GM12875 (cell line): Measurements from ENCODE around the gene TBC1D28.
"Not testable (repeated sequence)": the region's sequence is repeated elsewhere in the genome, so short reads cannot be mapped to it uniquely, and the experiment has no call there.

ENCODE experiments used
- H3K4me3 ChIP-seq: one replicate; pipeline ENCODE4 v1.5.1; 2011; ENCODE audit warnings: low read depth, low read length, control low read depth
- TF ChIP-seq, protein P1 (sequence below): IDR thresholded peaks from 2 replicates; pipeline ENCODE4 v1.5.1; 2011; ENCODE audit warnings: low read depth, mild to moderate bottlenecking, control low read depth, inconsistent platforms, low read length, moderate library complexity, borderline replicate concordance; ENCODE audit not compliant: insufficient read depth

TBC1D28 gene

GRCh38 chr17:18644291-18644690 is at the start of gene TBC1D28:
TSS of gene TBC1D28 (minus strand) at chr17:18644391. CDS start at chr17:18641352, 3,039 bp downstream.
- not testable (repeated sequence) for H3K4me3 ChIP-seq

DNA sequence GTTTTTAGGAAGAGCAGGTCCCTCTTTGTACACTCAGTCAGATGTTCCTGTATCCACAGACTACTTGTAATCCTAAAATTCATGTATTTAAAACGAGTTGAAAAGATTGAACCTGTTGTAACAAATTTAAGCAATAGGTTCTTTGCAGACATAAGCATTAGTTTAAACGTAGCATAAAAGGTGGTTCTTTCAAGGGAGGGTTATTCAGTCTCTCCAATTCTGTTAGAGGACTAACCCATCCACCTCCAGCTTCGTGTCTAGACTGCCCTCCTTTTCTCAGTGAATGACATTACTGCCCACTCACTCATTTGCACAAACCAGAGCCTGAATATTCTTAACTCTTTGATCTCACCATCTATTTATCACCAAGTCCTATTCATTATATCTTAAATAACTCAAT is 38.5 kb upstream of the TBC1D28 start:
- not testable (repeated sequence) for H3K4me3 ChIP-seq

GRCh38 chr17:18681767-18682571 is 37.8 kb upstream of the TBC1D28 start, which contains the start of gene FOXO3B:
TSS of gene FOXO3B (minus strand) at chr17:18682314. CDS start at chr17:18681651, 663 bp downstream.
- H3K4me3 ChIP-seq = peak within 1 kb of the TSS; percentile 44

- not testable (repeated sequence) for H3K4me3 ChIP-seq
Measured at GRCh38 chr17:18677381-18677780, 33.2 kb upstream of the TBC1D28 start.

DNA sequence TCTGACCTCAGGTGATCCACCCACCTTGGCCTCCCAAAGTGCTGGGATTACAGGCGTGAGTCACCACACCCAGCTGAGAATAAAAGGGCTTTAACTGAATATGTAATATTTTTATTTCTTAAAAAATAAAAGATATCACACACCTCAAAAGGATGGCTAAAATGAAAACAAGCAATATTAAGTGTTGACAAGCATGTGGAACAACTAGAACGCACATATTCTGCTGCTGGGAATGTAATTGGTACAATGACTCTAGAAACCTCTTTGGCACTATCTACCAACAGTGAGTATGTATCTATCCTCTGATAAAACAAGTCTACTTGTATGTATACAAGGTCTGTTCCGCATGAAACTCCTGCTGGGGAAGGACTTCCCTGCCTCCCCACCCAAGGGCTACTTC is 32.7 kb upstream of the TBC1D28 start:
- not testable (repeated sequence) for H3K4me3 ChIP-seq

GRCh38 chr17:18672395-18673227 is 28.4 kb upstream of the TBC1D28 start:
- not testable (repeated sequence) for H3K4me3 ChIP-seq

- H3K4me3 ChIP-seq = not testable (repeated sequence)
Measured at GRCh38 chr17:18668625-18669024, 24.4 kb upstream of the TBC1D28 start.

DNA sequence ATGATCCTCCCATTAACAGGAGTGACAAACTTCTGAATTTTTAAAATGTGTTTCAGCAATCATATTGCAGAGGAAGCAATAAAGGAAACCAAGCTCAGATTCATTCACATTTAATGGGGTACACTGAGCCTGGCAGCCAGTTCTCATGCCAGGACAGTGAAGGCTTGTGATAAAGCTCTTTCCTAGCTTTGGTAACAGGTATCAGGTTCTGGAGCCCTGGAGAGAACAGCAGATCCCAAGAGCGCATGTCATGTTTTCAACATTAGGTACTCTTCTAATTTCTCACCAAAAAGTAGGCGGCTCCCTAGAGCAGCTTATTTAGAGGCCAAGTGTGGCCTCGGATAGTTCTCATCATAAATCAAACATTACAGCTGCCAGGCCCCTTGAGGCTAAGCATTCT is 23.3 kb upstream of the TBC1D28 start:
- H3K4me3 ChIP-seq = not testable (repeated sequence)

DNA sequence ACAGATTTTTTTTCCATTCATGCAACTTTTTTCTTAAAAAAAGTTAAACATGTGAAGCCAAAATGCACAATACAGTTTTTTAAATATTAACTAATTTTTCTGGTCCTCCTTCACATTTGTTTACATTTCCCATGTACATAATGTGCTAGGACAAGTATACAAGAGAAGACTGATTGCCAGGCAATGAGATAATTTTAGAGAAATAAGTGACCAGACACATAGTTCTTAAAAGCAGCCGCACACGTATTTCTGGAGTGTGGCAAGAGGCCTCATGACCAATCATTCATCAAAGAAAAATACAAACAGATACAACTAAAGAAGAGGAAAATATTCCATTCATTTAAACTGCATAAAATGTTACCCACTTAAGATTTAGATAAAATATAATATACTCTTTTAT is 22.1 kb upstream of the TBC1D28 start:
- H3K4me3 ChIP-seq = not testable (repeated sequence)

DNA sequence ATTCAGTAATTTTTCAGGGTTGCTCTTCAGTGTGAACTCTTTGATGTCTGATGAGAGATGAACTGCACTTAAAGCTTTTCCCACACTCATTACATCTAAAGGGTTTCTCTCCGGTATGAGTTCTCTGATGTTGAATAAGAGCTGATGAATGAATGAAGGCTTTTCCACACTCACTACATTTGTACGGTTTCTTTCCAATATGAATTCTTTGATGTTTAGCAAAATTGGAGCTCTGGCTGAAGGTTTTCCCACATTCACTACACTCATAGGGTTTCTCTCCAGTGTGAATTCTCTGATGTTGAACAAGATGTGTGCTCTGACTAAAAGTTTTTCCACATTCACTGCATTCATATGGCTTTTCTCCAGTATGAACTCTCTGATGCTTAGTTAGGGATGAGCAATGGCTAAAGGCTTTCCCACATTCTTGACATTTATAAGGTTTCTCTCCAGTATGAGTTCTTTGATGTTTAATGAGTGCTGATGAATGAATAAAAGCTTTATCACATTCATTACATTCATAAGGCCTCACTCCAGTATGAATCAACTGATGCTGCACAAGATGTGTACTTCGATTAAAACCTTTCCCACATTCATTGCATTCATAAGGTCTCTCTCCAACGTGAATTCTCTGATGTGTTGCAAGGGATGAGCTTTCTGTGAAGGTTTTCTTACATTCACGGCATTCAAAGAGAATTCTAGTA is 17.9 kb upstream of the TBC1D28 start:
- not testable (repeated sequence) for H3K4me3 ChIP-seq

- not testable (repeated sequence) for H3K4me3 ChIP-seq
Measured at GRCh38 chr17:18650094-18650493, 5.9 kb upstream of the TBC1D28 start.

- not testable (repeated sequence) for H3K4me3 ChIP-seq
Measured at GRCh38 chr17:18643124-18643523, 1.1 kb downstream of the TBC1D28 start.

- not testable (repeated sequence) for H3K4me3 ChIP-seq
Measured at GRCh38 chr17:18638357-18638756, 5.8 kb downstream of the TBC1D28 start.

DNA sequence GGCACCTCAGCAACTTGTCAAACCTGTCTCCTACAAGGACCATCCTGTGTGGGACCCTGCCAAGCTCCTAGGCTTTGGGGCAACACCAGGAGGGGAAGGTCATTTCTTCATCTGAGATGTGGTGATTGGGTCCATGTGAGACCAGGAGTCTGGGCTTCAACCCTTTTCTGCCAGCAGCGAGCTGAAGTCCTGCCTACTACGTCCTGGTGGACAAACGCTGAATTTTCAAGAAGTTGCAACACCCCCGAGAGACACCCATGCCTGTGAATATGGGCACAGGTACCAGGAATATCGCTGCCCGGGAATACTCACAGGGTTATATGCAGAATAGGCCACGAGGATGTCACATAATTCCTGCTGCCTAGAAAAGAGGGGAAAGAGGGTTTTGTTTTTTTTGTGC is 8.0 kb downstream of the TBC1D28 start:
- TF ChIP-seq, protein P1, sequence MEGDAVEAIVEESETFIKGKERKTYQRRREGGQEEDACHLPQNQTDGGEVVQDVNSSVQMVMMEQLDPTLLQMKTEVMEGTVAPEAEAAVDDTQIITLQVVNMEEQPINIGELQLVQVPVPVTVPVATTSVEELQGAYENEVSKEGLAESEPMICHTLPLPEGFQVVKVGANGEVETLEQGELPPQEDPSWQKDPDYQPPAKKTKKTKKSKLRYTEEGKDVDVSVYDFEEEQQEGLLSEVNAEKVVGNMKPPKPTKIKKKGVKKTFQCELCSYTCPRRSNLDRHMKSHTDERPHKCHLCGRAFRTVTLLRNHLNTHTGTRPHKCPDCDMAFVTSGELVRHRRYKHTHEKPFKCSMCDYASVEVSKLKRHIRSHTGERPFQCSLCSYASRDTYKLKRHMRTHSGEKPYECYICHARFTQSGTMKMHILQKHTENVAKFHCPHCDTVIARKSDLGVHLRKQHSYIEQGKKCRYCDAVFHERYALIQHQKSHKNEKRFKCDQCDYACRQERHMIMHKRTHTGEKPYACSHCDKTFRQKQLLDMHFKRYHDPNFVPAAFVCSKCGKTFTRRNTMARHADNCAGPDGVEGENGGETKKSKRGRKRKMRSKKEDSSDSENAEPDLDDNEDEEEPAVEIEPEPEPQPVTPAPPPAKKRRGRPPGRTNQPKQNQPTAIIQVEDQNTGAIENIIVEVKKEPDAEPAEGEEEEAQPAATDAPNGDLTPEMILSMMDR = peak; percentile 6; the same call in 1 of the 2 replicates
- not testable (repeated sequence) for H3K4me3 ChIP-seq

DNA sequence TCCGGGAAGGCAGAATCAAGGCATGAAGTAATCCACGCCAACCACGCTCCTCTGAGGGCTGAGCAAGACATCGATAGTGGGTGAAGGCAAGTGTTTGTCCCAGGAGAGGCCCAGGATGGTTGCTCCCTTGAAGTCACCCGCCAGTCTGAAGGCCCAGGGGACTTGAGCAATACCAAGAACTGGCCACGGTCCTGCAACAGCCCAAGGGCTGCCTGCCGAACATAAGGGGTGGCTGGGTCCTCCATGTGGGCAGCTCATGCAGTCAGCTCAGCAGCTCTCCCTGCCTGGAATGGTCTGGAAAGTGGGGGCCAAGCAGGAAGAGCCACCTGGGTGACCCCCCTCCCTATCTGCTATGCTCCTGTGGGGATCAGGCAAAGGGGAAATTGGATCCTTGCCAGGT is 8.4 kb downstream of the TBC1D28 start:
- not testable (repeated sequence) for H3K4me3 ChIP-seq

DNA sequence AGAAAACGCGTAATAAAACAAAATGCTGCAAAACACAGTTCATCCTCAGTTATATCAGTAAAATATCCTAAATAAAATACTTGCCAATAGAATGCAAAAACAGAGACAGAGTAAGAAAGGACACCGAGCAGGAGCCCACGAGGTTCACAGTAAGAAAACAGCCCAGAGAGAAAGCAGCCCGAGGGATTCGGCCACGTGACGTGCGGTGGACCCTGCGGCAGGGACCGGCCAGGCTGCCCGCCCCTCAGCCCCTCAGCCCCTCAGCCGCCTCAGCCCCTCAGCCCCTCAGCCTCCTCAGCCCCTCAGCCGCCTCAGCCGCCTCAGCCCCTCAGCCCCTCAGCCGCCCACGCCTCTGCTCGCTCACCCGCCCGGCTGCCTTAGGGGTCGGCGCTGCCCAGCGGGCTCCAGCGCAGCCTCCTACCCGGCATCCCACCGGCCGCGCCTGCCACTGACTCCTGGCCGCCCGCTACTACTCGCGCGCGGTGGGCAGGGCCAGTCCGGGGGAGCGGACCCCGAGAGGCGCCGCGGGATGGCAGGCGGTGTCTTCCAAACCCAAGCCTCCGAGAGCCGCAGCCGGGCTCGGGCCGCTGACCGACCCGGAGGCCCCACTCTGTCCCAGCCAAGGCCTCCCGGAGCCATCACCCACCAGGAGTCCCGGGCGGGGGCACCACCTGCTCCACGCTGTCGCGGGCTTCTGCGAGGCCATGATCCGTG is 9.5 kb downstream of the TBC1D28 start:
- not testable (repeated sequence) for H3K4me3 ChIP-seq
